Erythroblast (primary cell): ENCODE measurements around the gene GNG13.

Source experiments
- GATA1 ChIP-seq: IDR thresholded peaks from 2 replicates; pipeline ENCODE4 v1.6.1; 2011; ENCODE audit warnings: low read depth, mild to moderate bottlenecking, control low read depth, low read length, moderate library complexity
- POLR2A ChIP-seq: IDR thresholded peaks from 2 replicates; pipeline ENCODE4 v1.6.1; 2011; ENCODE audit warnings: mild to moderate bottlenecking, low read length

- no peak for TF ChIP-seq POLR2A
- TF ChIP-seq GATA1: no peak
These were observed 30.5 kb upstream of the GNG13 start for GRCh38 chr16:830871-831570.
